ENCODE data around the gene SLC29A2.
"Not testable (repeated sequence)": the region's sequence is repeated elsewhere in the genome, so short reads cannot be mapped to it uniquely, and the experiment has no call there.

The SLC29A2 gene

GRCh38 chr11:66332371-66333219, 39.0 kb downstream of the SLC29A2 start:
- no peak for DNase-seq

- DNase-seq: no peak
Observed at GRCh38 chr11:66331542-66332370, 39.8 kb downstream of the SLC29A2 start.

- DNase-seq: no peak
Observed at GRCh38 chr11:66330931-66331330, 40.6 kb downstream of the SLC29A2 start.

GRCh38 chr11:66329165-66329673, 42.3 kb downstream of the SLC29A2 start:
- no peak for DNase-seq

GRCh38 chr11:66328302-66329144, 43.0 kb downstream of the SLC29A2 start:
- DNase-seq: peak; percentile 79

GRCh38 chr11:66328031-66328301, 43.6 kb downstream of the SLC29A2 start:
- DNase-seq: no peak

GRCh38 chr11:66327171-66328030, 44.2 kb downstream of the SLC29A2 start:
- DNase-seq: peak; percentile 78

- DNase-seq: peak; percentile 76
Observed at GRCh38 chr11:66326261-66327111, 45.1 kb downstream of the SLC29A2 start.

- DNase-seq: no peak
Observed at GRCh38 chr11:66325263-66325671, 46.3 kb downstream of the SLC29A2 start.

- DNase-seq: peak; percentile 78
Observed at GRCh38 chr11:66324664-66325063, 46.9 kb downstream of the SLC29A2 start.

- DNase-seq: no peak
Observed at GRCh38 chr11:66323684-66324083, 47.9 kb downstream of the SLC29A2 start.

GRCh38 chr11:66322732-66323427, 48.7 kb downstream of the SLC29A2 start:
- DNase-seq: peak; percentile 14

GRCh38 chr11:66321606-66322005, 50.0 kb downstream of the SLC29A2 start:
- DNase-seq: no peak

- not testable (repeated sequence) for DNase-seq
Observed at GRCh38 chr11:66320748-66321147, 50.8 kb downstream of the SLC29A2 start.

- DNase-seq: not testable (repeated sequence)
Observed at GRCh38 chr11:66320289-66320688, 51.3 kb downstream of the SLC29A2 start.

GRCh38 chr11:66318600-66318970, 53.0 kb downstream of the SLC29A2 start:
- no peak for DNase-seq

GRCh38 chr11:66317723-66318599, 53.6 kb downstream of the SLC29A2 start:
- peak; percentile 93 for DNase-seq

- peak; percentile 85 for DNase-seq
Observed at GRCh38 chr11:66317322-66317722, 54.2 kb downstream of the SLC29A2 start.

- peak; percentile 94 for DNase-seq
Observed at GRCh38 chr11:66316849-66317251, 54.7 kb downstream of the SLC29A2 start, which contains the start of gene CD248. TSS of gene CD248 (minus strand) at chr11:66317044. CDS start at chr11:66317027, 17 bp downstream.
